Measurements from ENCODE around the gene ISG20L2. TPM values are rescaled to one million over a fixed set of nuclear protein-coding genes. Genes with fewer than 3 reads are reported as not detected.
A peak's percentile ranks its signal among the peaks of the same experiment; 100 is the strongest.
"Not testable (repeated sequence)": the region's sequence is repeated elsewhere in the genome, so short reads cannot be mapped to it uniquely, and the experiment has no call there.

ISG20L2 gene
- total RNA-seq, 1 experiment from 2014 or later, result 18.4 TPM

GRCh38 chr1:156760092-156760795 lies 31.7 kb upstream of the ISG20L2 start:
- H3K4me1 ChIP-seq (ENCODE audit: low read length), result peaks cover 4% of the 10 kb centered on the region
- H3K9me2 ChIP-seq (replicated peaks; ENCODE audit: insufficient read depth, low read length), result no peaks in the 10 kb centered on the region
- no peaks in the 10 kb centered on the region for H3K9me3 ChIP-seq (ENCODE audit: low read length)
- no peak overlapping the region for H3K4me2 ChIP-seq (ENCODE audit: low read depth, low read length, poor library complexity, severe bottlenecking)
- peak; percentile 21 for DNase-seq
- no peaks in the 10 kb centered on the region for H3K36me3 ChIP-seq (ENCODE audit: insufficient read depth, low read length)
- no peak overlapping the region for H3K4me3 ChIP-seq (ENCODE audit: low read length)
- H2AFZ ChIP-seq (ENCODE audit: low read length), result no peak overlapping the region
- H3K27me3 ChIP-seq (ENCODE audit: low read length), result no peaks in the 10 kb centered on the region
- H3K27ac ChIP-seq (ENCODE audit: low read length), result no peak overlapping the region
- H3K79me2 ChIP-seq (ENCODE audit: low read length), result no peaks in the 10 kb centered on the region
- H3K9ac ChIP-seq (ENCODE audit: low read length), result no peak overlapping the region
- no peaks in the 10 kb centered on the region for H4K20me1 ChIP-seq (ENCODE audit: insufficient read depth, low read depth, low read length)

- H3K27ac ChIP-seq (ENCODE audit: low read length), result not testable (repeated sequence)
Measured at GRCh38 chr1:156757572-156758253, 29.1 kb upstream of the ISG20L2 start.

GRCh38 chr1:156756355-156756754 lies 27.8 kb upstream of the ISG20L2 start:
- DNase-seq, result no peak
- H3K4me2 ChIP-seq (ENCODE audit: low read depth, low read length, poor library complexity, severe bottlenecking), result no peak overlapping the region
- peaks cover 15% of the 10 kb centered on the region for H3K79me2 ChIP-seq (ENCODE audit: low read length)

More at GRCh38 chr1:156757572-156758253, 29.1 kb upstream of the ISG20L2 start:
- H3K4me3 ChIP-seq (ENCODE audit: low read length); H3K9ac ChIP-seq (ENCODE audit: low read length); H2AFZ ChIP-seq (ENCODE audit: low read length); H4K20me1 ChIP-seq (ENCODE audit: insufficient read depth, low read depth, low read length); H3K9me3 ChIP-seq (ENCODE audit: low read length); H3K27me3 ChIP-seq (ENCODE audit: low read length); H3K36me3 ChIP-seq (ENCODE audit: insufficient read depth, low read length); H3K4me2 ChIP-seq (ENCODE audit: low read depth, low read length, poor library complexity, severe bottlenecking); H3K79me2 ChIP-seq (ENCODE audit: low read length); H3K9me2 ChIP-seq (replicated peaks; ENCODE audit: insufficient read depth, low read length); DNase-seq: not testable (repeated sequence)
- peaks cover 14% of the 10 kb centered on the region for H3K4me1 ChIP-seq (ENCODE audit: low read length)

GRCh38 chr1:156755527-156755950 lies 27.0 kb upstream of the ISG20L2 start:
- Histone ChIP-seq H3K27ac (ENCODE audit: low read length) (no peak overlapping the region), H3K4me3 (ENCODE audit: low read length) (no peak overlapping the region), H3K27me3 (ENCODE audit: low read length) (no peaks in the 10 kb centered on the region), H3K4me2 (ENCODE audit: low read depth, low read length, poor library complexity, severe bottlenecking) (no peak overlapping the region), H2AFZ (ENCODE audit: low read length) (no peak overlapping the region), H3K9ac (ENCODE audit: low read length) (no peak overlapping the region), H4K20me1 (ENCODE audit: insufficient read depth, low read depth, low read length) (no peaks in the 10 kb centered on the region), H3K9me3 (ENCODE audit: low read length) (no peaks in the 10 kb centered on the region), H3K9me2 (replicated peaks; ENCODE audit: insufficient read depth, low read length) (no peaks in the 10 kb centered on the region), H3K36me3 (ENCODE audit: insufficient read depth, low read length) (no peaks in the 10 kb centered on the region), H3K4me1 (ENCODE audit: low read length) (peaks cover 19% of the 10 kb centered on the region), H3K79me2 (ENCODE audit: low read length) (peaks cover 23% of the 10 kb centered on the region)
- no peak for DNase-seq

More at GRCh38 chr1:156756355-156756754, 27.8 kb upstream of the ISG20L2 start:
- Histone ChIP-seq H3K27me3 (ENCODE audit: low read length) (no peaks in the 10 kb centered on the region), H3K9me3 (ENCODE audit: low read length) (no peaks in the 10 kb centered on the region), H3K9ac (ENCODE audit: low read length) (no peak overlapping the region), H2AFZ (ENCODE audit: low read length) (no peak overlapping the region), H3K4me3 (ENCODE audit: low read length) (no peak overlapping the region), H4K20me1 (ENCODE audit: insufficient read depth, low read depth, low read length) (no peaks in the 10 kb centered on the region), H3K4me1 (ENCODE audit: low read length) (peaks cover 19% of the 10 kb centered on the region), H3K9me2 (replicated peaks; ENCODE audit: insufficient read depth, low read length) (no peaks in the 10 kb centered on the region), H3K27ac (ENCODE audit: low read length) (no peak overlapping the region), H3K36me3 (ENCODE audit: insufficient read depth, low read length) (no peaks in the 10 kb centered on the region)

- H3K4me3 ChIP-seq (ENCODE audit: low read length), result no peak overlapping the region
Measured at GRCh38 chr1:156754219-156754618, 25.7 kb upstream of the ISG20L2 start.

GRCh38 chr1:156752843-156753482 lies 24.4 kb upstream of the ISG20L2 start:
- Histone ChIP-seq H3K4me3 (ENCODE audit: low read length) (peak overlapping the region; percentile 94), H2AFZ (ENCODE audit: low read length) (no peak overlapping the region), H3K27me3 (ENCODE audit: low read length) (no peaks in the 10 kb centered on the region), H3K4me2 (ENCODE audit: low read depth, low read length, poor library complexity, severe bottlenecking) (peak overlapping the region; percentile 83), H3K36me3 (ENCODE audit: insufficient read depth, low read length) (no peaks in the 10 kb centered on the region), H3K79me2 (ENCODE audit: low read length) (peaks cover 48% of the 10 kb centered on the region), H3K9ac (ENCODE audit: low read length) (peak overlapping the region; percentile 94), H4K20me1 (ENCODE audit: insufficient read depth, low read depth, low read length) (0 out of 2 replicates have a peak, but pooled peaks cover 3% of the 10 kb centered on the region), H3K27ac (ENCODE audit: low read length) (peak overlapping the region; percentile 70; the same call in 1 of the 2 replicates), H3K9me3 (ENCODE audit: low read length) (no peaks in the 10 kb centered on the region), H3K9me2 (replicated peaks; ENCODE audit: insufficient read depth, low read length) (no peaks in the 10 kb centered on the region), H3K4me1 (ENCODE audit: low read length) (peaks cover 36% of the 10 kb centered on the region)
- peak; percentile 52 for DNase-seq

More at GRCh38 chr1:156754219-156754618, 25.7 kb upstream of the ISG20L2 start:
- peaks cover 36% of the 10 kb centered on the region for H3K79me2 ChIP-seq (ENCODE audit: low read length)
- H3K4me1 ChIP-seq (ENCODE audit: low read length), result peaks cover 24% of the 10 kb centered on the region
- no peak overlapping the region for H2AFZ ChIP-seq (ENCODE audit: low read length)
- H3K9ac ChIP-seq (ENCODE audit: low read length), result no peak overlapping the region
- no peaks in the 10 kb centered on the region for H3K36me3 ChIP-seq (ENCODE audit: insufficient read depth, low read length)
- no peaks in the 10 kb centered on the region for H3K27me3 ChIP-seq (ENCODE audit: low read length)
- H4K20me1 ChIP-seq (ENCODE audit: insufficient read depth, low read depth, low read length), result no peaks in the 10 kb centered on the region
- H3K9me3 ChIP-seq (ENCODE audit: low read length), result no peaks in the 10 kb centered on the region
- no peak overlapping the region for H3K4me2 ChIP-seq (ENCODE audit: low read depth, low read length, poor library complexity, severe bottlenecking)
- no peak for DNase-seq
- no peaks in the 10 kb centered on the region for H3K9me2 ChIP-seq (replicated peaks; ENCODE audit: insufficient read depth, low read length)
- H3K27ac ChIP-seq (ENCODE audit: low read length), result no peak overlapping the region

- Histone ChIP-seq H3K27me3 (ENCODE audit: low read length) (no peaks in the 10 kb centered on the region), H3K4me2 (ENCODE audit: low read depth, low read length, poor library complexity, severe bottlenecking) (peak overlapping the region; percentile 83), H4K20me1 (ENCODE audit: insufficient read depth, low read depth, low read length) (peaks cover 11% of the 10 kb centered on the region; the same call in 1 of the 2 replicates), H3K4me1 (ENCODE audit: low read length) (peaks cover 46% of the 10 kb centered on the region), H3K79me2 (ENCODE audit: low read length) (peaks cover 58% of the 10 kb centered on the region), H3K9me2 (replicated peaks; ENCODE audit: insufficient read depth, low read length) (no peaks in the 10 kb centered on the region), H3K9ac (ENCODE audit: low read length) (peak overlapping the region; percentile 94), H3K4me3 (ENCODE audit: low read length) (peak overlapping the region; percentile 94), H3K27ac (ENCODE audit: low read length) (peak overlapping the region; percentile 70), H2AFZ (ENCODE audit: low read length) (peak overlapping the region; percentile 51; the same call in 1 of the 2 replicates), H3K9me3 (ENCODE audit: low read length) (no peaks in the 10 kb centered on the region), H3K36me3 (ENCODE audit: insufficient read depth, low read length) (no peaks in the 10 kb centered on the region)
- peak; percentile 99 for DNase-seq
Measured at GRCh38 chr1:156751757-156752481, 23.4 kb upstream of the ISG20L2 start.

Measured in Karpas-422 (cell line).